GM18951 (cell line): ENCODE data around the gene CYTH4.

Source experiments
- POLR2A ChIP-seq: IDR thresholded peaks from 4 replicates; pipeline ENCODE4 v1.6.1; 2011; ENCODE audit warnings: mild to moderate bottlenecking; ENCODE audit not compliant: insufficient read length, insufficient read depth; ENCODE audit errors: extremely low read depth
- in situ Hi-C: fragments of 300-500 bp; cut with MboI; formaldehyde crosslinking; loops from one replicate; pipeline ENCODE4 v1.12.0; 2022; ENCODE audit warnings: low sequenced_read_pairs, mixed read lengths, inconsistent platforms; ENCODE audit not compliant: unreplicated experiment

CYTH4 gene

DNA sequence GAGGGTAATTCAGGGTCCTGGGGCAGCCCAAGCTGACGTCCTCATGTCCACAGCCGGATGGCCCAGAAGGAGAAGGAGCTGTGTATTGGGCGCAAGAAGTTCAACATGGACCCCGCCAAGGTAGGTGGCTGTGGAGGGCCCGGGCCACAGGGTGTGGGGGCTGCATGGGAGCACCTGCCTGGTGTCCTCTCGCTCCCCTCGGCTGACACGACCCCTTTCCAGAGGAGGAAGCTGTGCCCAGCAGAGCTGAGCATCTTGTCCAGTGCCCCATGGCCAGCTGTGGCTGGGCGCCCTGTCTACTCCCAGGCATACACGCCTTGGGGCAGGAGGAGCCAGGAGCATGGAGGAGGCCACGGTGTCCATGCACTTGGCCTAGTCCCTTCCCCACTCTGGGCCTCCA, 13.6 kb downstream of the CYTH4 start:
- no peak for TF ChIP-seq POLR2A
- in situ Hi-C loops: no loop called here

DNA sequence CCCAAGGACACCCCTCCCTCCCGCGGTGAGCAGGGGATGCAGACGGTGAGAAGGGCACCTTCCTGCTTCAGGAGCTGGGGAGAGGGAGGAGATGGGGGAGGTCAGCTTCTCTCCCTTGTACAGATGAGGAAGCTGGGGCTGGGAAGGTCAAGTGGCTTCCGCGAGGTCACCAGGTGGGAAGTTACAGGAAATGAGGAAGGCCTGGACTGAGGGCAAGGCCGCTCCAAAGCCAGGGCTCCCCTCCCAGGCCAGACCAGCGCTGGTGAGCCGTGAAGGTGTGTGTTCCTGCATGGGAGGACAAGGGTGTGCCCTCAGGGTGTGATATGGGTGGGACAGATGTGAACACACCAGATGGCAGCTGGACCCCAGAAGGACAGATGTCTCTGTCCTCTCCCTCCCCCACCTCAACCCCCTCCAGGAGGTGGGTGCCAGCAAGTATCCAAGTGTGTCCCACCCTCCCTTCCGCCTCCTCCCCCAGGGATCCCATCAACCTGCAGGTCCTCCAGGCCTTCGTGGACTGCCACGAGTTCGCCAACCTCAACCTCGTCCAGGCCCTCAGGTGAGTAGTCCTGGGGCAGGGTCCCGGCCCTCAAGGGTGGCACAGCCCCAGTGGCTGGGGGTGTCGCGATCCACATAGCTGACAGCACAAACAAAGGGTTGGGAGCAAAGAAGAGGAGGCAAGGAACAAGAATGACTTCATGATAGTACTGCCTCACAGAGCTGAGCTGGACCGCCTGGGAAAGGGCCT, 16.6 kb downstream of the CYTH4 start:
- in situ Hi-C loops: no loop called here
- no peak for TF ChIP-seq POLR2A

DNA sequence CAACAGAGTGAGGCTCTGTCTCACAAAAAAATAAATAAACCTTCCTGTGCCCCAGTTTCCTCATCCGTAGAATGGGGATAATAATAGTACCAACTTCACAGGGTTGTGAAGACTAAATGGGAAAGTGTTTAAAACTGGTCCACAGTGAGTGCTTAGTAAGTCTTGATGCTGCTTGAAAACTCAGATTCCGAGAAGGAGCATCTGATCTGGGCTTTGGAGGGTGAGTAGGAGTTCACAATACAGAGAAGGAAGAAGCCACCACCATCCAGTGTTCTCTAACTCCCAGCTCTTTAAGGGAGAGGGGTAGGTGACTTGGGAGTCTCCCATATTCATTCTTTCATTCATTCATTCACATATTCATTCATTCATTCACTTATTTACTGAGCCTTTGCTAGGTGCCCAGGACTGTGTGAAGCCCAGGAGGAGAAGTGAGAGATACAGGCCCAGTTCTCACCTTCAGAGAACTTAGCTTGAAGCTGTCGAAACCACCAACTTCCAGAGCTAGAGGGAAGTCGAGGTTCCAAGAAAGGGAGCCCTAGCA, 17.7 kb downstream of the CYTH4 start:
- TF ChIP-seq POLR2A: no peak
- in situ Hi-C loops: no loop called here

DNA sequence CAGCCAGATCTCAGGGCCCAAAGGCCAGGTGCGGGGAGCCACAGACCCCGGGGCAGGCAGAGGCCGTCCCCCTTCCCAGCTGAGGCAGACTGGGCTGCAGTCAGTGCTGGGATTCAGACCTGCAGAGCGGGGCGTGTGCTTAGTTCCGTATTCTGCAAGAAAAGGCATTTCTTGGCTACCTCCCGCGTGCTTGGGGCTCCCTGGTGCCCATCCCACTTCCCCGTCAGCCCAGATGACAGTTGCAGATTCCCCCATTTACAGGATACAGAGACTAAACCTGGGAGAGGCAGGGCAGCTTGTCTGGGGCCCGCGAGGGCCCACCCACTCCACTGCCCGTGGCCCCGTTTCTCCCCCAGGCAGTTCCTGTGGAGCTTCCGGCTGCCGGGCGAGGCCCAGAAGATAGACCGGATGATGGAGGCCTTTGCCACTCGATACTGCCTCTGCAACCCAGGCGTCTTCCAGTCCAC, 18.3 kb downstream of the CYTH4 start:
- in situ Hi-C loops: no loop called here
- peak; percentile 24 for TF ChIP-seq POLR2A

GRCh38 chr22:37301144-37301830, 19.0 kb downstream of the CYTH4 start:
- no peak for TF ChIP-seq POLR2A
- in situ Hi-C loops: no loop called here

- TF ChIP-seq POLR2A: no peak
- in situ Hi-C loops: no loop called here
Observed at GRCh38 chr22:37302674-37303555, 20.6 kb downstream of the CYTH4 start.

DNA sequence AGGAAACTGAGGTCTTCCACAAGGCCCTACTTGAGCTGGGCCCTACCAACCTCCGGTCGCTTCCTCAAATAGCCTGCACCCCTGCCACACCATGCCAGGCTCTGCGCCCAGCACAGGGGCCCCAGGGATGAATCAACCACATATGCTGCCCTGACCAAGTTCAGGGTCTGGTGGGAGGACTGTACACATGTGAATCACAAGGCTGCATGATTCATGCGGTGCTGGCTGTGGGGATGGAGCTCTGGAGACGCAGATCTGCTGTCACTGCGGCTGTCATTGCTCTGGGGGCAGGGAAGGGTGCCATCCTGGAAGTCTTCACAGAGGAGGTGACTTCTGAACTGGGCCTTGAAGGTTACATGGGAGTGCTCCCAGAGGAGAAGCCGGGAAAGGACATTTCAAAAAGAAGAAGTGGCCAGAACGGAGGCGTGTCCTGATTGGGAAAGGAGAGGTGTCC, 21.5 kb downstream of the CYTH4 start:
- no peak for TF ChIP-seq POLR2A
- in situ Hi-C loops: no loop called here

- TF ChIP-seq POLR2A: no peak
- in situ Hi-C loops: no loop called here
Observed at GRCh38 chr22:37304595-37305343, 22.5 kb downstream of the CYTH4 start.

DNA sequence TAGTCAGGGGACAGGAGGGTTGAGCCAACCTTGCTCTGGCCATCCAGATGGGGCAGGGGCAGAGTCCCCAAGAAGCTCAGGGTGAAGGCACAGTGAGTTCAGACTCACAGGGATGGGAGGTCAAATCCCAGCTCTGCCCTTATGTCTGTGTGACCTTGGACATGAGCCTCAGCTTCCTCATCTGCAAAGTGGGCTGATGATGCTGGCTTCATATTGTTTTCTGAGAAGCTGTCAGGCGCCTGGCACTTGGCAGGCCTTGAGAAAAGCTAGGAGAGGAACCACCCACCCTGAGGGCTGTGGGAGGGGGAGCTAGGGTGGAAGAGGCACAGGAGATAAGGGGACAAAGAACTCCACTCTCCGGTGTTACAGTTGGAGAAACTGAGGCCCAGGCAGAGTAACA, 23.6 kb downstream of the CYTH4 start:
- in situ Hi-C loops: no loop called here
- no peak for TF ChIP-seq POLR2A

- in situ Hi-C loops: no loop called here
Observed at GRCh38 chr22:37306494-37306829, 24.2 kb downstream of the CYTH4 start.

DNA sequence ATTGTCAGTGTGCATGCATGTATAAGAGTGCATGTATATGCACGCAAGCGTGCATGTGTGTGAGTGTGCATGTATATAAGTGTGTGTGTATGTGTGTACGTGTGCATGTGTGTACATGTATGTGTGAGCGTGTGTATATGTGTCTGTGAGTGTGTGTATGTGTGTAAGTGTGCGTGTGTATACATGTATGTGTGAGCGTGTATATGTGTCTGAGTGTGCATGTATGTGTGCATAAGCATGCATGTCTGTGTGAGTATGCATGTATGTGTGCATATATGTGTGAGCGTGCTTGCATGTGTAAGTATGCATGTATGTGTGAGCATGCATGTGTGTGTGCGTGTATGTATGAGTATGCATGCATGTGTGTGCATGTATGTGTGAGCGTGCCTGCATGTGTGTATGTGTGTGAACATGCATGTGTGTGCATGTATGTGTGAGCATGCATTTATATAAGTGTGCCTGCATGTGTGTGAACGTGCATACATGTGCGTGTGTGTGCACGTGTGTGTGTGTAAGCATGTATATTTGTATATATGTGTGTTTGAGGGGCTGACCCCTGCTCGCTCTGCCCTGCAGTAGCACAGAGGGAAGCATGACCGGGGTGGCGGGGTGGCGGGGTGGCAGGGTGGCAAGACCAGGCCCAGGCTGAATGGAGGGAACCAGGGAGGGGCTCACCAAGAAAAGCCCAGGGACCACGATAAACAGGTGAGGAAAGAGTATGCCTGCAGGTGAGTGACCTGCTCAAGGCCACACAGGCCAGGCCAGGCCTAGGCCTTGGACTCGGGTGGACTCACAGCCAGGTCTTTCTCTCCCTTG, 26.3 kb downstream of the CYTH4 start:
- in situ Hi-C loops: no loop called here
- TF ChIP-seq POLR2A: no peak

More at GRCh38 chr22:37306494-37306829, 24.2 kb downstream of the CYTH4 start:
- TF ChIP-seq POLR2A: no peak
